PC-3 (cell line): ENCODE measurements around the gene BCAR3. TPM values are rescaled to one million over a fixed set of nuclear protein-coding genes. Genes with fewer than 3 reads are reported as not detected.

ENCODE experiments used
- ATAC-seq: fragments of 200-7000 bp; cut with Tn5 transposase; 2 replicates; pipeline ENCODE4 v1.9.1; 2020; ENCODE audit warnings: mild to moderate bottlenecking, moderate library complexity
- BruUV-seq: library from RNA; stranded (reverse); fragments of 400-500 nt; replicated peaks from 2 replicates; lab custom pipeline; 2021; lab: Mats Ljungman, UMichigan
- CTCF ChIA-PET: fragments of 300-600 bp; sonication (Branson Sonifier 250); formaldehyde crosslinking; loops from one replicate; lab custom pipeline; 2022; ENCODE audit warnings: antibody characterized with exemption; lab: Charles Lee
- POLR2A ChIA-PET: fragments of 300-600 bp; sonication (Branson Sonifier 250); formaldehyde crosslinking; loops from one replicate; lab custom pipeline; 2022; ENCODE audit warnings: antibody characterized with exemption; ENCODE audit not compliant: unreplicated experiment; lab: Charles Lee
- DNase-seq: peaks from one replicate; pipeline ENCODE4 v3.0.0-alpha.2; 2015
- H2AFZ ChIP-seq: fragments of 300-600 bp; sonication (generic); 2 replicates; pipeline ENCODE4 v1.6.0; 2016; ENCODE audit warnings: antibody characterized with exemption, low read length
- H3F3A ChIP-seq: fragments of 300-600 bp; sonication (generic); one replicate; pipeline ENCODE4 v1.6.0; 2017; ENCODE audit warnings: antibody characterized with exemption, low read length, control low read depth, mild to moderate bottlenecking; ENCODE audit not compliant: unreplicated experiment
- H3K27ac ChIP-seq: fragments of 300-600 bp; sonication (generic); 2 replicates; pipeline ENCODE4 v1.5.1; 2016; ENCODE audit warnings: mild to moderate bottlenecking, low read length
- H3K27me3 ChIP-seq: fragments of 300-600 bp; sonication (generic); 2 replicates; pipeline ENCODE4 v1.6.1; 2016; ENCODE audit warnings: low read length, mixed read lengths
- H3K36me3 ChIP-seq: fragments of 300-600 bp; sonication (generic); 2 replicates; pipeline ENCODE4 v1.6.1; 2016; ENCODE audit warnings: low read depth, mixed run types, low read length, mixed read lengths
- H3K4me1 ChIP-seq: fragments of 300-600 bp; sonication (generic); 2 replicates; pipeline ENCODE4 v1.5.1; 2016; ENCODE audit warnings: low read length; ENCODE audit not compliant: insufficient read depth
- H3K4me2 ChIP-seq: fragments of 300-600 bp; sonication (generic); 2 replicates; pipeline ENCODE4 v1.6.0; 2016; ENCODE audit warnings: low read length
- H3K4me3 ChIP-seq: fragments of 300-600 bp; sonication (generic); 2 replicates; pipeline ENCODE4 v1.5.1; 2016; ENCODE audit warnings: mild to moderate bottlenecking, low read length, mixed read lengths
- H3K79me2 ChIP-seq: fragments of 300-600 bp; sonication (generic); 2 replicates; pipeline ENCODE4 v1.6.1; 2017; ENCODE audit warnings: low read length, mixed read lengths
- H3K9ac ChIP-seq: fragments of 300-600 bp; sonication (generic); 2 replicates; pipeline ENCODE4 v1.6.0; 2016; ENCODE audit warnings: mild to moderate bottlenecking, low read length
- H3K9me2 ChIP-seq: fragments of 300-600 bp; sonication (generic); replicated peaks from 2 replicates; pipeline ENCODE4 v1.6.1; 2016; ENCODE audit warnings: mixed run types, low read length, mixed read lengths
- H3K9me3 ChIP-seq: fragments of 300-600 bp; sonication (generic); 2 replicates; pipeline ENCODE4 v1.6.1; 2016; ENCODE audit warnings: low read length, mixed read lengths
- H4K20me1 ChIP-seq: fragments of 300-600 bp; sonication (generic); 2 replicates; pipeline ENCODE4 v1.6.1; 2016; ENCODE audit warnings: low read length, mixed read lengths
- EZH2 ChIP-seq: fragments of 300-600 bp; sonication (generic); IDR thresholded peaks from one replicate; pipeline ENCODE4 v1.6.1; 2017; ENCODE audit warnings: antibody characterized with exemption, mild to moderate bottlenecking, low read length; ENCODE audit not compliant: unreplicated experiment
- EZH2phosphoT487 ChIP-seq: fragments of 300-600 bp; sonication (generic); IDR thresholded peaks from 2 replicates; pipeline ENCODE4 v1.6.1; 2018; ENCODE audit warnings: mild to moderate bottlenecking, antibody characterized with exemption, low read length, borderline replicate concordance
- intact Hi-C: fragments of 100-400 bp; cut with micrococcal nuclease; formaldehyde crosslinking; loops from 2 replicates; pipeline ENCODE4 v1.9.0; 2023
- total RNA-seq: library from RNA; depleted of rRNA; stranded (reverse); fragments of >200 nt; gene quantifications from 2 replicates; pipeline ENCODE4 v1.2.3, GENCODE V29; 2014
- TF ChIP-seq, protein P1 (sequence below): fragments of 300-600 bp; sonication (generic); conservative IDR thresholded peaks from 2 replicates; pipeline ENCODE4 v1.5.1; 2017; ENCODE audit warnings: antibody characterized with exemption, low read depth, mild to moderate bottlenecking, low read length

The BCAR3 gene
- total RNA-seq, 1 experiment from 2014 or later, result 171 TPM

DNA sequence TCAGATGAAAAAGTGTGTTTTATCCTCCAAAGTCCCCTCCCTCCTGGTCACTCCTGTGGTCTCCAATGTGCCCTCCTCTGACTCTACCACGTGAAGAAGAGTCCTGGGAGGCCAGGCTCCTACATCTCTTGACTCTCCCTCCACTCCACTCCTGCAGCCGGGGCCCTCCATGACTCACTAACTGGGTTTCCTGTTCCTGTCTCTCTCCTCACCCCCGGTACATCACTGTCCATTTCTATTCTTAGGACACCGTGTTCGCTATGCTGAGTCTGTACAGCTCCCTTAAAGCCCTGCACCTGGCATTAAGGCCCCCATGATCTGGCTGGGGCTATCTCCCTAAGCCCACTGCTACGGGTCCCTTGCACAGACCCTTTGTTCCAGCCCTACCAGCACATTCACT, 93.4 kb downstream of the BCAR3 start:
- H3K27ac ChIP-seq, result no peak overlapping the region
- CTCF ChIA-PET, result no interaction called here
- peaks cover 37% of the 10 kb centered on the region for H4K20me1 ChIP-seq
- POLR2A ChIA-PET, result no interaction called here
- H2AFZ ChIP-seq, result no peak overlapping the region
- TF ChIP-seq EZH2phosphoT487, result no peak
- TF ChIP-seq EZH2, result no peak
- TF ChIP-seq, protein P1, sequence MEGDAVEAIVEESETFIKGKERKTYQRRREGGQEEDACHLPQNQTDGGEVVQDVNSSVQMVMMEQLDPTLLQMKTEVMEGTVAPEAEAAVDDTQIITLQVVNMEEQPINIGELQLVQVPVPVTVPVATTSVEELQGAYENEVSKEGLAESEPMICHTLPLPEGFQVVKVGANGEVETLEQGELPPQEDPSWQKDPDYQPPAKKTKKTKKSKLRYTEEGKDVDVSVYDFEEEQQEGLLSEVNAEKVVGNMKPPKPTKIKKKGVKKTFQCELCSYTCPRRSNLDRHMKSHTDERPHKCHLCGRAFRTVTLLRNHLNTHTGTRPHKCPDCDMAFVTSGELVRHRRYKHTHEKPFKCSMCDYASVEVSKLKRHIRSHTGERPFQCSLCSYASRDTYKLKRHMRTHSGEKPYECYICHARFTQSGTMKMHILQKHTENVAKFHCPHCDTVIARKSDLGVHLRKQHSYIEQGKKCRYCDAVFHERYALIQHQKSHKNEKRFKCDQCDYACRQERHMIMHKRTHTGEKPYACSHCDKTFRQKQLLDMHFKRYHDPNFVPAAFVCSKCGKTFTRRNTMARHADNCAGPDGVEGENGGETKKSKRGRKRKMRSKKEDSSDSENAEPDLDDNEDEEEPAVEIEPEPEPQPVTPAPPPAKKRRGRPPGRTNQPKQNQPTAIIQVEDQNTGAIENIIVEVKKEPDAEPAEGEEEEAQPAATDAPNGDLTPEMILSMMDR, result no peak
- H3K4me3 ChIP-seq, result no peak overlapping the region
- intact Hi-C loops, result loop anchor here (10.0 kb wide), 1 partner anchor 257 kb away; no protein-coding TSS in a partner anchor
- no peak overlapping the region for H3K9ac ChIP-seq
- no peak for DNase-seq
- H3K9me3 ChIP-seq, result no peaks in the 10 kb centered on the region
- peaks cover 28% of the 10 kb centered on the region for H3F3A ChIP-seq
- peaks cover 88% of the 10 kb centered on the region for H3K79me2 ChIP-seq
- no TSS peak for BruUV-seq
- H3K4me2 ChIP-seq, result no peak overlapping the region
- no peak; the same call in 1 of the 2 replicates for ATAC-seq
- peaks cover 84% of the 10 kb centered on the region for H3K36me3 ChIP-seq
- H3K27me3 ChIP-seq, result no peaks in the 10 kb centered on the region
- no peaks in the 10 kb centered on the region for H3K9me2 ChIP-seq
- H3K4me1 ChIP-seq, result peaks cover 55% of the 10 kb centered on the region

DNA sequence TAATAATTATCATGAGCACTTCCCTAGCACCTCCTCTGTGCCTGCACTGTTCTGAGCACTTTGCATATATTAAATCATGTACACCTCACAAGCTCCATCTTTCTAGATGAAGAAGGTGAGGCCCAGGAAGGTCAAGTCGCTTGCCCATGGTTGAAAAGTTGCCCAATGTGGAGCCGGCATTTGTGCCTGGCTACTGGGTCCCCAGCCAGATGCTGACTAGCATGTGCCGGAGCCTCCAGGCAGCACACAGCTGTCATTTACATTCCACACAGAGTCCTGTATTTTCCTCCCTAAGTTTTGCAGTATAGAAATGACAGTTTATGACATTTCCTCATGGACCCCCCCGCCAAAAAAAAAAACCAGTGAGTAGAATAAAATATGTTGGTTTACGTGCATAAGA, 94.3 kb downstream of the BCAR3 start:
- H3K27ac ChIP-seq, result peak overlapping the region; percentile 3; the same call in 1 of the 2 replicates
- H3K4me2 ChIP-seq, result no peak overlapping the region
- H3K27me3 ChIP-seq, result no peaks in the 10 kb centered on the region
- peaks cover 62% of the 10 kb centered on the region for H3K4me1 ChIP-seq
- H3K36me3 ChIP-seq, result peaks cover 85% of the 10 kb centered on the region
- no peaks in the 10 kb centered on the region for H3K9me3 ChIP-seq
- H3K4me3 ChIP-seq, result no peak overlapping the region
- ChIA-PET POLR2A (interaction anchor here (0.5 kb wide), 1 partner anchor 1015 kb away, joined by 4 read pairs; no protein-coding TSS in a partner anchor), CTCF (no interaction called here)
- TF ChIP-seq EZH2phosphoT487 (no peak), EZH2 (no peak)
- TF ChIP-seq, protein P1, result no peak
- no peak overlapping the region for H2AFZ ChIP-seq
- ATAC-seq, result no peak
- no peaks in the 10 kb centered on the region for H3K9me2 ChIP-seq
- no peak for DNase-seq
- H3F3A ChIP-seq, result peaks cover 28% of the 10 kb centered on the region
- H4K20me1 ChIP-seq, result peaks cover 30% of the 10 kb centered on the region
- H3K79me2 ChIP-seq, result peaks cover 88% of the 10 kb centered on the region
- H3K9ac ChIP-seq, result no peak overlapping the region
- intact Hi-C loops, result loop anchor here (10.0 kb wide), 1 partner anchor 257 kb away; no protein-coding TSS in a partner anchor
- no TSS peak for BruUV-seq

DNA sequence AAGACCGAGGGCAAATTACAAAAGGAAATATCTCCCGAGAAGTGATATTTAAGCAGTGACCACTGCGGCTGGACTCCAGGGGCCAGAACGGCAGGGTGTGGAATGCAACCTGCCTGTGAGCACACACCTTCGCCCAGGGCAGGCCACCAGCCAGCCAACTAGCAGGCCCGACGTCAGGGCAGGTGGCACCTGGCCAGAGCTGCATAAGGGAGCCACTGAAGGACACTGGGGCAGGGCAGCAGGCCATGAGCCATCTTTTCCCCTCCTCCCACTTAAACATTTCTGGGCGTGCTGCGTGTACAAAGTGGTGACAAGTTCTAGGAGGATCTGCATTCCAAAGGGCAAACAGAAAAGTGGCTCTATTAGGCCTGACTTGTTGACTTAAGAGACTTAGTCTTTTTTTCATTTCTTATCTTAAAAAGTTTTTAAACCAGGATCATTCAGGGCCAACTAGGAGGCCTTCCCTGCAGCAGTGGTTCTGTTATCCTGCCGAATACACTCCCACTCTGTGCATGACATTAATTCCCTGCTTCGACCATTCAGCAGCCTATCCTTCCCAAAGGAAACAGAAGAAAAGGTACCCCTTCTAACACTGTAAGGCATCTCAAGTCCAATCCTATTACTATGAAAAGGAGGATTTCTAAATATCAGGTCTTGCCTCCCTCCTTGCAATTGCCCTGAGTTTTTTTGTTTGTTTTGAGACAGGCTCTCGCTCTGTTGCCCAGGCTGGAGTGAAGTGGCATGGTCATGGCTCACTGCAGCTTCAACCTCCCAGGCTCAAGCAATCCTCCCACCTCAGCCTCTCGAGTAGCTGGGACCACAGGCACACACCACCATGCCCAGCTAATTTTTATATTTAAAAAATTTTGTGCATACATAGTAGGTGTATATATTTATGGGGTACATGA, 96.3 kb downstream of the BCAR3 start:
- Histone ChIP-seq H3K9me2 (no peaks in the 10 kb centered on the region), H3K27ac (peak overlapping the region; percentile 97), H4K20me1 (peaks cover 21% of the 10 kb centered on the region), H3K27me3 (no peaks in the 10 kb centered on the region), H3K79me2 (peaks cover 89% of the 10 kb centered on the region), H3K9me3 (no peaks in the 10 kb centered on the region), H3K4me3 (no peak overlapping the region; the same call in 1 of the 2 replicates), H3K4me2 (peak overlapping the region; percentile 56), H3K4me1 (peaks cover 71% of the 10 kb centered on the region), H3K36me3 (peaks cover 88% of the 10 kb centered on the region), H3F3A (peaks cover 32% of the 10 kb centered on the region), H2AFZ (no peak overlapping the region), H3K9ac (peak overlapping the region; percentile 71)
- ChIA-PET POLR2A (no interaction called here), CTCF (interaction anchor here (0.5 kb wide), 1 partner anchor 259 kb away, joined by 9 read pairs; no protein-coding TSS in a partner anchor)
- TF ChIP-seq, protein P1, result no peak
- no peak for TF ChIP-seq EZH2phosphoT487
- no peak for TF ChIP-seq EZH2
- no TSS peak for BruUV-seq
- intact Hi-C loops, result loop anchor here (10.0 kb wide), 1 partner anchor 259 kb away; no protein-coding TSS in a partner anchor
- peak; percentile 92 for DNase-seq
- ATAC-seq, result peak; percentile 82
